Measurements from ENCODE around the gene EME2.

- TF ChIP-seq POLR2A (IDR thresholded peaks at IDR 0.05; ENCODE audit: borderline replicate concordance, extremely low read depth, insufficient read depth, insufficient read length) (no peak), CTCF (IDR thresholded peaks at IDR 0.05 in 2 of 3, conservative IDR thresholded peaks at IDR 0.05 in 1 of 3; ENCODE audit: borderline replicate concordance in 1 of 3, insufficient read depth in 1 of 3, low read depth in 2 of 3, low read length in 2 of 3) (no peak)
Observed at GRCh38 chr16:1825381-1825863, 52.8 kb downstream of the EME2 start.
